WTC11 (cell line): ENCODE results near the gene HMBS. TPM values are rescaled to one million over a fixed set of nuclear protein-coding genes. Genes with fewer than 3 reads are reported as not detected.

Experiments used
- ATAC-seq: fragments of 200-7000 bp; cut with Tn5 transposase; 2 replicates; pipeline ENCODE4 v1.10.0; 2021; ENCODE audit warnings: mild to moderate bottlenecking, moderate library complexity
- CTCF ChIA-PET: fragments of 300-600 bp; sonication (Branson Sonifier 250); formaldehyde crosslinking; loops from one replicate; lab custom pipeline; 2021; ENCODE audit warnings: antibody characterized with exemption; lab: Charles Lee
- POLR2A ChIA-PET: fragments of 350-600 bp; sonication (Branson Sonifier 250); formaldehyde crosslinking; loops from one replicate; lab custom pipeline; 2021; ENCODE audit warnings: antibody characterized with exemption; lab: Charles Lee
- DNase-seq: peaks from one replicate; pipeline ENCODE4 v3.0.0; 2021; ENCODE audit warnings: low spot score
- H3K27ac Mint-ChIP-seq: 2 replicates; pipeline ENCODE4 v1.8.0; 2021; ENCODE audit warnings: mixed read lengths
- H3K27me3 Mint-ChIP-seq: 2 replicates; pipeline ENCODE4 v1.8.0; 2021; ENCODE audit warnings: low read depth, mild to moderate bottlenecking, moderate library complexity, mixed read lengths
- H3K36me3 Mint-ChIP-seq: 2 replicates; pipeline ENCODE4 v1.8.0; 2021; ENCODE audit warnings: mixed read lengths
- H3K4me1 Mint-ChIP-seq: 2 replicates; pipeline ENCODE4 v1.8.0; 2022; ENCODE audit warnings: mixed read lengths
- H3K4me3 Mint-ChIP-seq: 2 replicates; pipeline ENCODE4 v1.8.0; 2021; ENCODE audit warnings: mild to moderate bottlenecking, moderate library complexity, mixed read lengths
- H3K9me3 Mint-ChIP-seq: 2 replicates; pipeline ENCODE4 v1.8.0; 2021; ENCODE audit warnings: mixed read lengths
- HMGA2 ChIP-seq: fragments of 250-450 bp; sonication (Bioruptor Pico); IDR thresholded peaks from 2 replicates; pipeline ENCODE4 v1.4.0; 2021; ENCODE audit warnings: mild to moderate bottlenecking, moderate library complexity
- MYBL2 ChIP-seq: sonication (generic); formaldehyde crosslinking; IDR thresholded peaks from 2 replicates; pipeline ENCODE4 v1.8.1; 2023; ENCODE audit warnings: mild to moderate bottlenecking, moderate library complexity, missing genetic modification reagents
- NR1H2 ChIP-seq: sonication (generic); formaldehyde crosslinking; IDR thresholded peaks from 2 replicates; pipeline ENCODE4 v1.9.0; 2021; ENCODE audit warnings: mild to moderate bottlenecking, moderate library complexity, missing genetic modification reagents
- OVOL2 ChIP-seq: fragments of 250-450 bp; sonication (Bioruptor Pico); IDR thresholded peaks from 2 replicates; pipeline ENCODE4 v1.9.0; 2021; ENCODE audit warnings: mild to moderate bottlenecking, borderline replicate concordance
- SP1 ChIP-seq: sonication (generic); formaldehyde crosslinking; conservative IDR thresholded peaks from 2 replicates; pipeline ENCODE4 v1.8.1; 2022; ENCODE audit warnings: missing genetic modification reagents
- TEAD1 ChIP-seq: sonication (generic); formaldehyde crosslinking; IDR thresholded peaks from 2 replicates; pipeline ENCODE4 v1.8.0; 2022; ENCODE audit warnings: mild to moderate bottlenecking, missing genetic modification reagents
- TP53 ChIP-seq: sonication (generic); formaldehyde crosslinking; IDR thresholded peaks from 2 replicates; pipeline ENCODE4 v1.8.1; 2023; ENCODE audit warnings: mild to moderate bottlenecking, missing genetic modification reagents
- ZNF121 ChIP-seq: sonication (generic); formaldehyde crosslinking; IDR thresholded peaks from 2 replicates; pipeline ENCODE4 v1.8.0; 2023; ENCODE audit warnings: missing genetic modification reagents
- total RNA-seq: library from RNA; stranded (reverse); gene quantifications from 3 replicates; pipeline ENCODE4 v1.2.3, GENCODE V29; 2021
- TF ChIP-seq, protein P1 (sequence below): sonication (generic); formaldehyde crosslinking; IDR thresholded peaks from 2 replicates; pipeline ENCODE4 v1.8.0; 2023; ENCODE audit warnings: mild to moderate bottlenecking, missing genetic modification reagents
- TF ChIP-seq, protein P2 (sequence below): sonication (generic); formaldehyde crosslinking; IDR thresholded peaks from 2 replicates; pipeline ENCODE4 v1.8.1; 2023; ENCODE audit warnings: mild to moderate bottlenecking, missing genetic modification reagents, moderate library complexity
- TF ChIP-seq, protein P3 (sequence below): sonication (generic); formaldehyde crosslinking; IDR thresholded peaks from 2 replicates; pipeline ENCODE4 v1.8.0; 2023; ENCODE audit warnings: missing genetic modification reagents, mild to moderate bottlenecking, borderline replicate concordance
- TF ChIP-seq, protein P4 (sequence below): sonication (generic); formaldehyde crosslinking; conservative IDR thresholded peaks from 2 replicates; pipeline ENCODE4 v1.8.1; 2023; ENCODE audit warnings: mild to moderate bottlenecking, low read depth, missing genetic modification reagents, moderate library complexity
- TF ChIP-seq, protein P5 (sequence below): sonication (generic); formaldehyde crosslinking; IDR thresholded peaks from 2 replicates; pipeline ENCODE4 v1.8.0; 2022; ENCODE audit warnings: mild to moderate bottlenecking, missing genetic modification reagents
- TF ChIP-seq, protein P6 (sequence below): fragments of 250-450 bp; sonication (Bioruptor Pico); conservative IDR thresholded peaks from 2 replicates; pipeline ENCODE4 v1.9.0; 2021; ENCODE audit warnings: mild to moderate bottlenecking
- TF ChIP-seq, protein P7 (sequence below): sonication (generic); formaldehyde crosslinking; IDR thresholded peaks from 2 replicates; pipeline ENCODE4 v1.8.1; 2022; ENCODE audit warnings: low read depth, missing genetic modification reagents, borderline replicate concordance

Gene HMBS
- total RNA-seq, 1 experiment from 2014 or later, result 62.3 TPM

DNA sequence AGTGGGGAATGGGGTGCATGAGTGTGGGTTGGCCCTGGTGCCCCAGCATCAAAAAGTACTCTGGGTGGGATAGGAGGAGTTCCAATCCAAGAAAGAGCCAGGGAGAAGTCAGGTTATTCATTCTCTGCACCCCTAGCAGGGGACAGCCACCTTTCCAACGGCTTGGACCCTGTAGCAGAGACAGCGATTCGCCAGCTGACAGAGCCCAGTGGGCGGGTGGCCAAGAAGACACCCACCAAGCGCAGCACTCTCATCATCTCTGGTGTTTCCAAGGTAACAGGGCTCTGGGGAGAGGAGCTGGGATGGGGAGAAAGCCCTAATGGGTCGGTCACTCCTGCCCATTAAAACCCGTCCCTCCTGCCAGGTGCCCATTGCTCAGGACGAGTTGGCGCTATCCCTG, 29.0 kb downstream of the HMBS start (continued):
- TF ChIP-seq, protein P1, sequence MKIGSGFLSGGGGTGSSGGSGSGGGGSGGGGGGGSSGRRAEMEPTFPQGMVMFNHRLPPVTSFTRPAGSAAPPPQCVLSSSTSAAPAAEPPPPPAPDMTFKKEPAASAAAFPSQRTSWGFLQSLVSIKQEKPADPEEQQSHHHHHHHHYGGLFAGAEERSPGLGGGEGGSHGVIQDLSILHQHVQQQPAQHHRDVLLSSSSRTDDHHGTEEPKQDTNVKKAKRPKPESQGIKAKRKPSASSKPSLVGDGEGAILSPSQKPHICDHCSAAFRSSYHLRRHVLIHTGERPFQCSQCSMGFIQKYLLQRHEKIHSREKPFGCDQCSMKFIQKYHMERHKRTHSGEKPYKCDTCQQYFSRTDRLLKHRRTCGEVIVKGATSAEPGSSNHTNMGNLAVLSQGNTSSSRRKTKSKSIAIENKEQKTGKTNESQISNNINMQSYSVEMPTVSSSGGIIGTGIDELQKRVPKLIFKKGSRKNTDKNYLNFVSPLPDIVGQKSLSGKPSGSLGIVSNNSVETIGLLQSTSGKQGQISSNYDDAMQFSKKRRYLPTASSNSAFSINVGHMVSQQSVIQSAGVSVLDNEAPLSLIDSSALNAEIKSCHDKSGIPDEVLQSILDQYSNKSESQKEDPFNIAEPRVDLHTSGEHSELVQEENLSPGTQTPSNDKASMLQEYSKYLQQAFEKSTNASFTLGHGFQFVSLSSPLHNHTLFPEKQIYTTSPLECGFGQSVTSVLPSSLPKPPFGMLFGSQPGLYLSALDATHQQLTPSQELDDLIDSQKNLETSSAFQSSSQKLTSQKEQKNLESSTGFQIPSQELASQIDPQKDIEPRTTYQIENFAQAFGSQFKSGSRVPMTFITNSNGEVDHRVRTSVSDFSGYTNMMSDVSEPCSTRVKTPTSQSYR, result no peak
- TF ChIP-seq TEAD1 (CRISPR knock-in tag), result no peak
- TF ChIP-seq OVOL2 (CRISPR knock-in tag), result no peak
- TF ChIP-seq TP53 (CRISPR knock-in tag), result no peak

DNA sequence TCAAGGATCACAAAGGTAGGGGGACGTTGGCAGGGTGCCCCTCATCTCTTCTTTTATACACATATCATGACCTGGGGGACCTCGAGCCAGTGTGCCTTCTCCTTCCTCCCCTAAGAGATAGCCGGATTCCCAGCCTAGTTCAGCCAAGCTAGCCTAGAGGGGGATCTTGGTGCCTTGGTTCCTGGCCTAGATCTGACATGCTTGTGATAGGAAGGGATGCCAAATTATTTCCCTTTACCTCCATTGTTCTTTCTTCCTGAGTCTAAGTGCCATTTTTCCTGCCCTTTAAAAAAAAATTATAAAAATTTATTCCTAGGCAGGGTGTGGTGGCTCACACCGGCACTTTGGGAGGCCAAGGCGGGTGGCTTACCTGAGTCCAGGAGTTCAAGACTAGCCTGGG, 29.7 kb downstream of the HMBS start:
- H3K27me3 Mint-ChIP-seq, result peaks cover 3% of the 10 kb centered on the region
- H3K27ac Mint-ChIP-seq, result no peak overlapping the region
- no peak overlapping the region for H3K4me3 Mint-ChIP-seq
- H3K36me3 Mint-ChIP-seq, result no peaks in the 10 kb centered on the region; the same call in 1 of the 2 replicates
- ChIA-PET CTCF (no interaction called here), POLR2A (no interaction called here)
- peaks cover 15% of the 10 kb centered on the region for H3K4me1 Mint-ChIP-seq
- H3K9me3 Mint-ChIP-seq, result no peaks in the 10 kb centered on the region
- TF ChIP-seq NR1H2 (CRISPR knock-in tag), result no peak
- no peak for TF ChIP-seq ZNF121
- TF ChIP-seq, protein P2, sequence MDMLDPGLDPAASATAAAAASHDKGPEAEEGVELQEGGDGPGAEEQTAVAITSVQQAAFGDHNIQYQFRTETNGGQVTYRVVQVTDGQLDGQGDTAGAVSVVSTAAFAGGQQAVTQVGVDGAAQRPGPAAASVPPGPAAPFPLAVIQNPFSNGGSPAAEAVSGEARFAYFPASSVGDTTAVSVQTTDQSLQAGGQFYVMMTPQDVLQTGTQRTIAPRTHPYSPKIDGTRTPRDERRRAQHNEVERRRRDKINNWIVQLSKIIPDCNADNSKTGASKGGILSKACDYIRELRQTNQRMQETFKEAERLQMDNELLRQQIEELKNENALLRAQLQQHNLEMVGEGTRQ (CRISPR knock-in tag), result no peak
- TF ChIP-seq SP1 (CRISPR knock-in tag), result no peak
- TF ChIP-seq, protein P3, sequence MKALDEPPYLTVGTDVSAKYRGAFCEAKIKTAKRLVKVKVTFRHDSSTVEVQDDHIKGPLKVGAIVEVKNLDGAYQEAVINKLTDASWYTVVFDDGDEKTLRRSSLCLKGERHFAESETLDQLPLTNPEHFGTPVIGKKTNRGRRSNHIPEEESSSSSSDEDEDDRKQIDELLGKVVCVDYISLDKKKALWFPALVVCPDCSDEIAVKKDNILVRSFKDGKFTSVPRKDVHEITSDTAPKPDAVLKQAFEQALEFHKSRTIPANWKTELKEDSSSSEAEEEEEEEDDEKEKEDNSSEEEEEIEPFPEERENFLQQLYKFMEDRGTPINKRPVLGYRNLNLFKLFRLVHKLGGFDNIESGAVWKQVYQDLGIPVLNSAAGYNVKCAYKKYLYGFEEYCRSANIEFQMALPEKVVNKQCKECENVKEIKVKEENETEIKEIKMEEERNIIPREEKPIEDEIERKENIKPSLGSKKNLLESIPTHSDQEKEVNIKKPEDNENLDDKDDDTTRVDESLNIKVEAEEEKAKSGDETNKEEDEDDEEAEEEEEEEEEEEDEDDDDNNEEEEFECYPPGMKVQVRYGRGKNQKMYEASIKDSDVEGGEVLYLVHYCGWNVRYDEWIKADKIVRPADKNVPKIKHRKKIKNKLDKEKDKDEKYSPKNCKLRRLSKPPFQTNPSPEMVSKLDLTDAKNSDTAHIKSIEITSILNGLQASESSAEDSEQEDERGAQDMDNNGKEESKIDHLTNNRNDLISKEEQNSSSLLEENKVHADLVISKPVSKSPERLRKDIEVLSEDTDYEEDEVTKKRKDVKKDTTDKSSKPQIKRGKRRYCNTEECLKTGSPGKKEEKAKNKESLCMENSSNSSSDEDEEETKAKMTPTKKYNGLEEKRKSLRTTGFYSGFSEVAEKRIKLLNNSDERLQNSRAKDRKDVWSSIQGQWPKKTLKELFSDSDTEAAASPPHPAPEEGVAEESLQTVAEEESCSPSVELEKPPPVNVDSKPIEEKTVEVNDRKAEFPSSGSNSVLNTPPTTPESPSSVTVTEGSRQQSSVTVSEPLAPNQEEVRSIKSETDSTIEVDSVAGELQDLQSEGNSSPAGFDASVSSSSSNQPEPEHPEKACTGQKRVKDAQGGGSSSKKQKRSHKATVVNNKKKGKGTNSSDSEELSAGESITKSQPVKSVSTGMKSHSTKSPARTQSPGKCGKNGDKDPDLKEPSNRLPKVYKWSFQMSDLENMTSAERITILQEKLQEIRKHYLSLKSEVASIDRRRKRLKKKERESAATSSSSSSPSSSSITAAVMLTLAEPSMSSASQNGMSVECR (CRISPR knock-in tag), result no peak
- TF ChIP-seq, protein P4, sequence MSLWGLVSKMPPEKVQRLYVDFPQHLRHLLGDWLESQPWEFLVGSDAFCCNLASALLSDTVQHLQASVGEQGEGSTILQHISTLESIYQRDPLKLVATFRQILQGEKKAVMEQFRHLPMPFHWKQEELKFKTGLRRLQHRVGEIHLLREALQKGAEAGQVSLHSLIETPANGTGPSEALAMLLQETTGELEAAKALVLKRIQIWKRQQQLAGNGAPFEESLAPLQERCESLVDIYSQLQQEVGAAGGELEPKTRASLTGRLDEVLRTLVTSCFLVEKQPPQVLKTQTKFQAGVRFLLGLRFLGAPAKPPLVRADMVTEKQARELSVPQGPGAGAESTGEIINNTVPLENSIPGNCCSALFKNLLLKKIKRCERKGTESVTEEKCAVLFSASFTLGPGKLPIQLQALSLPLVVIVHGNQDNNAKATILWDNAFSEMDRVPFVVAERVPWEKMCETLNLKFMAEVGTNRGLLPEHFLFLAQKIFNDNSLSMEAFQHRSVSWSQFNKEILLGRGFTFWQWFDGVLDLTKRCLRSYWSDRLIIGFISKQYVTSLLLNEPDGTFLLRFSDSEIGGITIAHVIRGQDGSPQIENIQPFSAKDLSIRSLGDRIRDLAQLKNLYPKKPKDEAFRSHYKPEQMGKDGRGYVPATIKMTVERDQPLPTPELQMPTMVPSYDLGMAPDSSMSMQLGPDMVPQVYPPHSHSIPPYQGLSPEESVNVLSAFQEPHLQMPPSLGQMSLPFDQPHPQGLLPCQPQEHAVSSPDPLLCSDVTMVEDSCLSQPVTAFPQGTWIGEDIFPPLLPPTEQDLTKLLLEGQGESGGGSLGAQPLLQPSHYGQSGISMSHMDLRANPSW, result no peak
- TF ChIP-seq, protein P5, sequence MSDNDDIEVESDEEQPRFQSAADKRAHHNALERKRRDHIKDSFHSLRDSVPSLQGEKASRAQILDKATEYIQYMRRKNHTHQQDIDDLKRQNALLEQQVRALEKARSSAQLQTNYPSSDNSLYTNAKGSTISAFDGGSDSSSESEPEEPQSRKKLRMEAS (CRISPR knock-in tag), result no peak
- TF ChIP-seq, protein P6, sequence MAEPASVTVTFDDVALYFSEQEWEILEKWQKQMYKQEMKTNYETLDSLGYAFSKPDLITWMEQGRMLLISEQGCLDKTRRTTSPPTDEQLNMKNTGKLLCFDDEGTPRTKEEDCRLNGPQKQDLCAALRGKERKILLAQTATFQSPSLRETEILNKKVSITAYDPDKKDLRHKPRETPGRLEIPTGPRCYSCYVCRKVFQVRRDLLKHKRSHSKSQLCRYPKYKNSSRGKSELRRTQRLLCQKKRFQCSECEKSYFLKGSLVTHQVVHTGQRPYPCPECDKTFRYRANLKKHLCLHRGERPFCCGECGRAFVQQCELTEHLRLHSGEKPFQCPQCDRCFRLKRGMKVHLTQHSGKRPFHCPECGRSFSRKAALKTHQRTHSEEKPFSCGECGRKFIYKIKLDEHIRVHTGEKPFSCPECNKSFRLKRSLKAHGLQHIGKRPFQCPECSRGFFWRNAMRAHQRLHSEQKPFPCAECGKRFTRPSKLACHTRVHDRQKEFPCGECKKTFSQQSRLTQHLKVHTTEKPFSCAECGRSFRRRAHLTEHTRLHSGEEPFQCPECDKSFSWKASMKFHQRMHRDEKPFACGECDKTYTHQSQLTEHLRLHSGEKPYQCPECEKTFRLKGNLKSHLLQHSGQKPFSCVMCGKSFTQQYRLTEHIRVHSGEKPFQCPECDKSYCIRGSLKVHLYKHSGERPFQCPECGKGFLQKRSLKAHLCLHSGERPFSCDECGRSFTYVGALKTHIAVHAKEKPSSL (CRISPR knock-in tag), result no peak
- TF ChIP-seq MYBL2 (CRISPR knock-in tag), result no peak
- TF ChIP-seq TP53 (CRISPR knock-in tag), result no peak
- TF ChIP-seq HMGA2 (CRISPR knock-in tag), result no peak
- TF ChIP-seq, protein P7, sequence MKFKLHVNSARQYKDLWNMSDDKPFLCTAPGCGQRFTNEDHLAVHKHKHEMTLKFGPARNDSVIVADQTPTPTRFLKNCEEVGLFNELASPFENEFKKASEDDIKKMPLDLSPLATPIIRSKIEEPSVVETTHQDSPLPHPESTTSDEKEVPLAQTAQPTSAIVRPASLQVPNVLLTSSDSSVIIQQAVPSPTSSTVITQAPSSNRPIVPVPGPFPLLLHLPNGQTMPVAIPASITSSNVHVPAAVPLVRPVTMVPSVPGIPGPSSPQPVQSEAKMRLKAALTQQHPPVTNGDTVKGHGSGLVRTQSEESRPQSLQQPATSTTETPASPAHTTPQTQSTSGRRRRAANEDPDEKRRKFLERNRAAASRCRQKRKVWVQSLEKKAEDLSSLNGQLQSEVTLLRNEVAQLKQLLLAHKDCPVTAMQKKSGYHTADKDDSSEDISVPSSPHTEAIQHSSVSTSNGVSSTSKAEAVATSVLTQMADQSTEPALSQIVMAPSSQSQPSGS, result no peak
- TF ChIP-seq, all 79 proteins: peak for 0
- DNase-seq (no peak), ATAC-seq (no peak)
